Kidney (tissue), 14 donors: ENCODE measurements around the gene KRT17. TPM values are rescaled to one million over a fixed set of nuclear protein-coding genes. Genes with fewer than 3 reads are reported as not detected.
A peak's percentile ranks its signal among the peaks of the same experiment; 100 is the strongest.

Experiments
- DNase-seq, 5 donors: peaks; one replicate each; pipeline ENCODE4 v3.0.0-alpha.2; 2013 to 2020
- FAIRE-seq: peaks from 2 replicates; lab custom pipeline; 2012; peaks lifted over from hg19 to GRCh38; lab: Jason Lieb, UNC
- H3K27ac ChIP-seq, 2 donors: one replicate each; pipeline ENCODE4 v1.7.0; 2013; ENCODE audit warnings: low read depth in 2 of 2, low read length in 2 of 2, inconsistent platforms in 1 of 2
- H3K27me3 ChIP-seq: one replicate; pipeline ENCODE4 v1.7.1; 2013; ENCODE audit warnings: low read length, inconsistent platforms; ENCODE audit not compliant: control insufficient read depth, insufficient read depth
- H3K36me3 ChIP-seq, 3 donors: one replicate each; pipeline versions ENCODE4 v1.7.0 to v1.7.1; 2013; ENCODE audit warnings: low read length in 3 of 3, control low read depth in 1 of 3, inconsistent platforms in 1 of 3; ENCODE audit not compliant: insufficient read depth in 3 of 3, control insufficient read depth in 2 of 3
- H3K4me1 ChIP-seq, 3 donors: one replicate each; pipeline versions ENCODE4 v1.7.0 to v1.7.1; 2013; ENCODE audit warnings: low read length in 3 of 3, inconsistent platforms in 1 of 3, low read depth in 1 of 3; ENCODE audit not compliant: control insufficient read depth in 2 of 3, insufficient read depth in 2 of 3
- H3K4me3 ChIP-seq, 3 donors: one replicate each; pipeline versions ENCODE4 v1.7.0 to v1.8.1; 2013; ENCODE audit warnings: low read length in 3 of 3, control low read depth in 1 of 3, inconsistent platforms in 1 of 3
- H3K9ac ChIP-seq, 3 donors: one replicate each; pipeline versions ENCODE4 v1.7.0 to v1.7.1; 2013; ENCODE audit warnings: low read length in 3 of 3, control low read depth in 1 of 3, inconsistent platforms in 1 of 3
- H3K9me3 ChIP-seq, 3 donors: one replicate each; pipeline versions ENCODE4 v1.7.0 to v1.7.1; 2013; ENCODE audit warnings: low read length in 3 of 3, control low read depth in 1 of 3, inconsistent platforms in 1 of 3; ENCODE audit not compliant: control insufficient read depth in 2 of 3, insufficient read depth in 1 of 3
- intact Hi-C: fragments of 100-400 bp; cut with DNase I; formaldehyde crosslinking; loops from one replicate; pipeline ENCODE4 v1.11.1; 2022
- polyA plus RNA-seq: library from polyadenylated mRNA; stranded (reverse); fragments of 350-450 nt; fragmentation: Illumina TruSeq; extraction: RNeasy Lipid Tissue Mini Kit (QIAGEN cat#74804); gene quantifications from one replicate; pipeline ENCODE4 v1.2.3, GENCODE V29; 2014; ENCODE audit warnings: low read depth, low replicate concordance; ENCODE audit not compliant: insufficient read depth
- total RNA-seq: library from RNA; stranded (reverse); fragmentation: NEBNext Ultra II Directional; extraction: Animal tissue kit (Norgen Biotek cat#: 25700); gene quantifications from one replicate; pipeline ENCODE4 v1.2.1, GENCODE V29; 2021
- TF ChIP-seq, protein P1 (sequence below): IDR thresholded peaks from 3 replicates; pipeline ENCODE4 v1.5.1; 2012; ENCODE audit warnings: mild to moderate bottlenecking, moderate library complexity, borderline replicate concordance; ENCODE audit not compliant: insufficient read depth; ENCODE audit errors: extremely low read depth
- donor health status: control.
- donor health status: control.
- donor health status: control.
- donor health status: control.
- donor health status: control.
- donor health status: DM: yes; HTN: yes; CAD: no.
- donor health status: Normal renal cell carcinoma (clear cell type).

KRT17 gene
- total and polyA plus RNA-seq, 2 donors from 2014 or later: 5.5 to 11.1 TPM

DNA sequence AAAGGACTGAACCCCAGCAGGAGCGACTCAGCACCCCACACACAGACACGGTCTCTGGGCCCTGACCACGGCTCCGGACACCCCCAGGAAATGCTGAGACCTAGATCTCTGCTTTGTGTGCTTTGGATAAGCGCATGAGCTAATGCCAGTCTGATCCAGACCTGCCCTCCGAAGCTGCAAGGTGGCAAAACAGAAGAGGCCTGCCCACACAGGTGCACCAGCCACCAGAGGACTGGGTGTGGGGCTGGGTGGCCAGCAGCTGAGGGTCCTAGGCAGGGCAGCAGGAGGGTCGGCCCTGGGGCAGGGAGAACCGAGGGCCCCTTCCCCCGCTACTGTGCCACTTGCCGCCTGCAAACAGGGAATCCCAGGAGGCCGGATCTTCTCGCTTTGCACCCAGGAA lies 33.6 kb upstream of the KRT17 start:
- Histone ChIP-seq H3K27me3 (no peaks in the 10 kb centered on the region), H3K4me3 (no peak overlapping the region), H3K4me1 (peaks cover 0 to 45% (median 28%) of the 10 kb centered on the region in 3 donors), H3K36me3 (no peaks in the 10 kb centered on the region), H3K9me3 (no peaks in the 10 kb centered on the region), H3K9ac (no peak overlapping the region), H3K27ac (peak overlapping the region; percentile 94)
- DNase-seq (peak in 1 of 5 donors; percentile 52), FAIRE-seq (no peak)
- TF ChIP-seq, protein P1, sequence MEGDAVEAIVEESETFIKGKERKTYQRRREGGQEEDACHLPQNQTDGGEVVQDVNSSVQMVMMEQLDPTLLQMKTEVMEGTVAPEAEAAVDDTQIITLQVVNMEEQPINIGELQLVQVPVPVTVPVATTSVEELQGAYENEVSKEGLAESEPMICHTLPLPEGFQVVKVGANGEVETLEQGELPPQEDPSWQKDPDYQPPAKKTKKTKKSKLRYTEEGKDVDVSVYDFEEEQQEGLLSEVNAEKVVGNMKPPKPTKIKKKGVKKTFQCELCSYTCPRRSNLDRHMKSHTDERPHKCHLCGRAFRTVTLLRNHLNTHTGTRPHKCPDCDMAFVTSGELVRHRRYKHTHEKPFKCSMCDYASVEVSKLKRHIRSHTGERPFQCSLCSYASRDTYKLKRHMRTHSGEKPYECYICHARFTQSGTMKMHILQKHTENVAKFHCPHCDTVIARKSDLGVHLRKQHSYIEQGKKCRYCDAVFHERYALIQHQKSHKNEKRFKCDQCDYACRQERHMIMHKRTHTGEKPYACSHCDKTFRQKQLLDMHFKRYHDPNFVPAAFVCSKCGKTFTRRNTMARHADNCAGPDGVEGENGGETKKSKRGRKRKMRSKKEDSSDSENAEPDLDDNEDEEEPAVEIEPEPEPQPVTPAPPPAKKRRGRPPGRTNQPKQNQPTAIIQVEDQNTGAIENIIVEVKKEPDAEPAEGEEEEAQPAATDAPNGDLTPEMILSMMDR: no peak
- intact Hi-C loops: no loop called here

DNA sequence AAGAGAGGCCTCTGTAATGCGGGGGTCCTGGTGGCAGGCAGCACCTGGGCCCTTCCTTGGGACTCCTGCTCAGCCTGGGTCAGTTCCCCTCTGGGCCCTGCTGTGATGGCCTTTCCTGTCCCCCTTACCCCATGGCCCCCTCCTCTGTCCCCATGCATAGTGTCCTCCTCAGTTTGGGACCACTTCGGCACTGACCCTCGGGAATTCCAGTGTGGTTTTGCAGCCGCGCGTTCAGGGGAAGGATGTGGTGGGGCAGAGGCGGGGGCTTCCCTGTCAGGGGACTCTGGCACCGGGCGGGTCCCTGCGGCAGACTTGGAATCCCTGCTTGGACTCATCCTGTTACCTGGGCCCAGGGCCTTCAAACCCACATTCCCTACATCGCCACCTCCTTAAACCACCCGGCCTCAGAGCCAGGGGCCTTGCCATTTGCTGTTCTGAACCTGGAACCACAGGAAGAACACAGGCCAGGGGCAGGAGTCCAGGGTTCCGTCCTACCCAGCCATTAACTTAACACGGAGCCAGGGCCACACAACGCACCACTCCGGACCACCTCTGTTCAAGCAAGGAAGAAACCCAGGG lies 32.9 kb upstream of the KRT17 start:
- intact Hi-C loops: no loop called here
- Histone ChIP-seq H3K9ac (no peak overlapping the region), H3K27me3 (no peaks in the 10 kb centered on the region), H3K9me3 (no peaks in the 10 kb centered on the region), H3K36me3 (no peaks in the 10 kb centered on the region), H3K27ac (peak overlapping the region; percentile 94), H3K4me3 (no peak overlapping the region), H3K4me1 (peaks cover 0 to 47% (median 32%) of the 10 kb centered on the region in 3 donors)
- peak in 1 of 5 donors; percentile 73 for DNase-seq
- FAIRE-seq: no peak
- TF ChIP-seq, protein P1: no peak

DNA sequence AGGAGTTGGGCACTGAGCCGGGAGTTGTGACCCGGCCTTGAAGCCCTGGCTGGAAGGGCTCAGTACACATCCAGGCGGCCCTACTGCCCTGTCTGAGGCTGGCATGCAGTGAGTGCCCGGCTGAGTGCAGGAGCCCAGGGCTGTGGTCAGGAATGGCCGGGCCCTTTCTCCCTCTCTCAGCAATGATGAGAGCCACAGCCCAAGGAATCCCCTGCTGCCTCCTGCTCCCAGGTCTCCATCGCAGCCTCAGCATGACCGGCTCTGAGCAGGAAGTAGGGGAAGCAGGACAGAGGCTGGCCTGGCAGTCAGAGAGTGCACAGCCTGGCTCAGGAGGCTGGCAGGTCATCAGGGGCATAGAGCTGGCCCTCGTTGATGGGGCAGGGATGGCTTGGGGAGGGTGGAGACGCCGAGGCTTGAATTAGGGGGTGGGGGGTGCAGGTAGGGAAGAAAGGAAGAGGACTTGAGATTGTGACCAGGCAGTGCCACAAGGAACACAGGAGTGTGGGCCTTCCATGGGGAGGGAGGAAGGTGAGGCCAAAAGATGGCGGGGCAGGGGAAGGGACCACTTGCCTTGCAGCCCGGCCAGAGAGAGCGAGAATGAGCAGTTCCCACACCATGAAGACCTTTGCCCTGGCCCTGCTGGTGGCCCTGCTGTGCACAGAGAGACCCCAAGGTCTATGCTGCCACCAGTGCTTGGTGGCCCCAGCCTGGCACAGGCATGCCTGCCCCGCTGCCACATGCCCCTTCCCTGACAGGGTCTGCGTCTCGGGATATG lies 32.1 kb upstream of the KRT17 start:
- Histone ChIP-seq H3K9me3 (peaks cover 0 to 2% (median 0%) of the 10 kb centered on the region in 3 donors), H3K27me3 (no peaks in the 10 kb centered on the region), H3K36me3 (no peaks in the 10 kb centered on the region), H3K9ac (peak overlapping the region in 2 of 3 donors; percentile 29 to 71), H3K27ac (peak overlapping the region; percentile 94), H3K4me3 (no peak overlapping the region), H3K4me1 (peaks cover 6 to 54% (median 38%) of the 10 kb centered on the region in 3 donors)
- DNase-seq (peak in 2 of 5 donors; percentile 46 to 65), FAIRE-seq (no peak)
- TF ChIP-seq, protein P1: no peak
- intact Hi-C loops: no loop called here
